Psoas muscle (tissue), 8 donors: ENCODE data around the gene SOX8. TPM values are rescaled to one million over a fixed set of nuclear protein-coding genes. Genes with fewer than 3 reads are reported as not detected.

ENCODE experiments used
- ATAC-seq, 4 donors: fragments of 200-7000 bp; cut with Tn5 transposase; one replicate each; pipeline ENCODE4 v1.9.1; 2020; ENCODE audit warnings: moderate library complexity in 3 of 4, mild to moderate bottlenecking in 2 of 4
- DNase-seq, 2 donors: peaks; one replicate each; pipeline ENCODE4 v3.0.0-alpha.2; 2020
- H3K27ac ChIP-seq: fragments of 200-600 bp; one replicate; pipeline ENCODE4 v1.8.0; 2022
- H3K27me3 ChIP-seq, 3 donors: fragments of 200-600 bp in 1 of 3; one replicate each; pipeline versions ENCODE4 v1.6.1 to v1.8.0; 2013 to 2022; ENCODE audit warnings: low read length in 2 of 3, mild to moderate bottlenecking in 2 of 3, moderate library complexity in 1 of 3; ENCODE audit not compliant: insufficient read depth in 3 of 3
- H3K36me3 ChIP-seq, 2 donors: fragments of 200-600 bp in 1 of 2; one replicate each; pipeline versions ENCODE4 v1.6.1 to v1.8.0; 2013 to 2022; ENCODE audit warnings: low read depth in 1 of 2, mild to moderate bottlenecking in 1 of 2, moderate library complexity in 1 of 2; ENCODE audit not compliant: insufficient read depth in 1 of 2
- H3K4me1 ChIP-seq: fragments of 200-600 bp; one replicate; pipeline ENCODE4 v1.8.0; 2022
- H3K4me3 ChIP-seq: fragments of 200-600 bp; one replicate; pipeline ENCODE4 v1.8.0; 2022; ENCODE audit warnings: mild to moderate bottlenecking
- H3K9me3 ChIP-seq: fragments of 200-600 bp; one replicate; pipeline ENCODE4 v1.8.0; 2022
- WGBS, 3 donors: extraction: QIAGEN DNeasy Blood & Tissue Kit; methylation state at CpG; one replicate each; pipeline versions ENCODE4 v1.1.6 to v1.1.7; 2013; 5-methylcytosine and 5-hydroxymethylcytosine counted together
- intact Hi-C, 2 donors: fragments of 100-400 bp; cut with DNase I; formaldehyde crosslinking; loops; one replicate each; pipeline versions ENCODE4 v1.11.0 to v1.14.2; 2022
- polyA plus RNA-seq, 3 donors: library from polyadenylated mRNA; stranded (reverse); fragments of 200-250 nt; gene quantifications; one replicate each; pipeline ENCODE4 v1.2.3, GENCODE V29; 2013
- total RNA-seq, 4 donors: library from RNA; stranded (reverse); fragmentation: NEBNext Ultra II Directional in 2 of 4; extraction: Animal tissue kit (Norgen Biotek cat#: 25700) in 2 of 4; gene quantifications; one replicate each; pipeline versions ENCODE4 v1.2.1 to v1.2.4, GENCODE V29; 2021 to 2023
- TF ChIP-seq, protein P1 (sequence below): fragments of 200-600 bp; IDR thresholded peaks from one replicate; pipeline ENCODE4 v1.8.0; 2022; ENCODE audit warnings: antibody characterized with exemption
- donor health status: healthy with polysubstance abuse.
- donor health status: DM: no; HTN: no; CAD: no; lungs with moderate emphysema.
- donor health status: Bipolar disorder and iron deficiency.
- donor health status: healthy.
- donor health status: DM: yes; HTN: yes; CAD: no.
- donor health status: DM: no; HTN: no; CAD: no.
- donor health status: DM: no; HTN: no; CAD: no.
- donor health status: DM: yes; HTN: yes; CAD: no.

SOX8 gene
- total and polyA plus RNA-seq, 7 donors: 0.45 to 5.0 (median 0.74) TPM

GRCh38 chr16:1029259-1029545 lies 47.6 kb downstream of the SOX8 start:
- Histone ChIP-seq H3K27me3 (peaks cover 0 to 59% (median 20%) of the 10 kb centered on the region in 3 donors), H3K36me3 (no peaks in the 10 kb centered on the region), H3K27ac (no peak overlapping the region), H3K4me3 (no peak overlapping the region), H3K9me3 (no peaks in the 10 kb centered on the region), H3K4me1 (no peaks in the 10 kb centered on the region)
- intact Hi-C loops: loop anchor here in 1 of 2 donors (10.0 kb wide), 1 partner anchor 64 kb away; no protein-coding TSS in a partner anchor
- ATAC-seq (no peak), DNase-seq (no peak)
- WGBS, 3 donors: 69 to 75% (median 74%) methylated on average over 13 to 14 of the region's 14 CpGs
- TF ChIP-seq, protein P1, sequence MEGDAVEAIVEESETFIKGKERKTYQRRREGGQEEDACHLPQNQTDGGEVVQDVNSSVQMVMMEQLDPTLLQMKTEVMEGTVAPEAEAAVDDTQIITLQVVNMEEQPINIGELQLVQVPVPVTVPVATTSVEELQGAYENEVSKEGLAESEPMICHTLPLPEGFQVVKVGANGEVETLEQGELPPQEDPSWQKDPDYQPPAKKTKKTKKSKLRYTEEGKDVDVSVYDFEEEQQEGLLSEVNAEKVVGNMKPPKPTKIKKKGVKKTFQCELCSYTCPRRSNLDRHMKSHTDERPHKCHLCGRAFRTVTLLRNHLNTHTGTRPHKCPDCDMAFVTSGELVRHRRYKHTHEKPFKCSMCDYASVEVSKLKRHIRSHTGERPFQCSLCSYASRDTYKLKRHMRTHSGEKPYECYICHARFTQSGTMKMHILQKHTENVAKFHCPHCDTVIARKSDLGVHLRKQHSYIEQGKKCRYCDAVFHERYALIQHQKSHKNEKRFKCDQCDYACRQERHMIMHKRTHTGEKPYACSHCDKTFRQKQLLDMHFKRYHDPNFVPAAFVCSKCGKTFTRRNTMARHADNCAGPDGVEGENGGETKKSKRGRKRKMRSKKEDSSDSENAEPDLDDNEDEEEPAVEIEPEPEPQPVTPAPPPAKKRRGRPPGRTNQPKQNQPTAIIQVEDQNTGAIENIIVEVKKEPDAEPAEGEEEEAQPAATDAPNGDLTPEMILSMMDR: no peak

GRCh38 chr16:1030473-1030901 lies 48.9 kb downstream of the SOX8 start:
- TF ChIP-seq, protein P1: no peak

GRCh38 chr16:1031666-1032065 lies 50.1 kb downstream of the SOX8 start:
- DNase-seq (no peak), ATAC-seq (no peak)
- TF ChIP-seq, protein P1: no peak
- H3K4me1 ChIP-seq: no peaks in the 10 kb centered on the region
- H3K9me3 ChIP-seq: no peaks in the 10 kb centered on the region
- no peak overlapping the region for H3K27ac ChIP-seq
- no peaks in the 10 kb centered on the region for H3K36me3 ChIP-seq
- peaks cover 0 to 64% (median 22%) of the 10 kb centered on the region in 3 donors for H3K27me3 ChIP-seq
- no peak overlapping the region for H3K4me3 ChIP-seq
- WGBS, 3 donors: 91 to 94% (median 93%) methylated on average over 15 to 17 of the region's 17 CpGs
- intact Hi-C loops: loop anchor here in 1 of 2 donors (10.0 kb wide), 1 partner anchor 117 kb away; no protein-coding TSS in a partner anchor

More at GRCh38 chr16:1030473-1030901, 48.9 kb downstream of the SOX8 start:
- Histone ChIP-seq H3K4me3 (no peak overlapping the region), H3K27me3 (peaks cover 0 to 63% (median 22%) of the 10 kb centered on the region in 3 donors), H3K4me1 (no peaks in the 10 kb centered on the region), H3K27ac (no peak overlapping the region), H3K9me3 (no peaks in the 10 kb centered on the region), H3K36me3 (no peaks in the 10 kb centered on the region)
- intact Hi-C loops: loop anchor here in 1 of 2 donors (10.0 kb wide), 1 partner anchor 116 kb away; no protein-coding TSS in a partner anchor
- DNase-seq: no peak
- ATAC-seq: no peak
- 13 to 16% (median 16%) methylated on average over 11 to 26 of the region's 26 CpGs for WGBS, 3 donors

DNA sequence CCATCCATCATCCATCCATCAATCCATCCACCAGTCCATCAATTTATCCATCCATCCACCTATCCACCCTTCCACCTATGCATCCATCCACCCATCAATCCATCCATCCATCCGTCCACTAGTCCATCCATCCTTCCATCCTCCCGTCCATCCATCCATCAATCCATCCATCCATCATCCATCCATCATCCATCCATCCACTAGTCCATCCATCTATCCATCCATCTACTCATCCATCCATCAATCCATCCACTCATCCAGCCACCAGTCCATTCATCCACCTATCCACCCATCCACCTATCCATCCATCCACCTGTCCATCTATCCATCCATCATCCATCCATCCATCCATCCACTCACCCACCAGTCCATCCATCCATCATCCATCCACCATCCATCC lies 51.0 kb downstream of the SOX8 start:
- H3K27ac ChIP-seq: no peak overlapping the region
- no peaks in the 10 kb centered on the region for H3K4me1 ChIP-seq
- ATAC-seq (no peak), DNase-seq (no peak)
- TF ChIP-seq, protein P1: no peak
- no peaks in the 10 kb centered on the region for H3K9me3 ChIP-seq
- intact Hi-C loops: loop anchor here in 1 of 2 donors (10.0 kb wide), 1 partner anchor 118 kb away; no protein-coding TSS in a partner anchor
- H3K4me3 ChIP-seq: no peak overlapping the region
- peaks cover 0 to 70% (median 26%) of the 10 kb centered on the region in 3 donors for H3K27me3 ChIP-seq
- 93 to 99% (median 94%) methylated on average over 2 of the region's 2 CpGs for WGBS, 3 donors
- H3K36me3 ChIP-seq: no peaks in the 10 kb centered on the region
